GM12801 (cell line): ENCODE measurements around the gene PLPPR5.

Experiments used
- TF ChIP-seq, protein P1 (sequence below): IDR thresholded peaks from one replicate; pipeline ENCODE4 v1.5.1; 2011; ENCODE audit warnings: control low read depth; ENCODE audit not compliant: insufficient read length; ENCODE audit errors: extremely low read depth

Gene PLPPR5

DNA sequence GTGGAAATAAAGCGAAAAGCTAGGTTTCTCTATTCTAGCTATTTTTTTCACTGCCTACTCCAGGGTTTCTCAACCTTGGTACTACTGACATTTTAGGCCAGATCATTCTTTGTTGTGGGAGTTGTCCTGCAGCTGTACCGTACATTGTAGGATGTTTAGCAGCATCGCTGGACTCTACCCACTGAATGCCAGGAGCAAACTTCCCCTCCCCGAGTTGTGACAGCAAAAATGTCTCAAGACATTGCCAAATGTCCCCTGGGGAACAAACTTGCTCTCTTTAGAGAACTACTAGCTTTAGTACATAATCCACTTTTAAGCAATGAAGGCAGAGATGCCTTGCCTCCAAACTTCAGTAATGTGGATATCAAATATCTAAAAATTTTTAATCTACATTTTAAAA is 122.8 kb downstream of the PLPPR5 start:
- TF ChIP-seq, protein P1, sequence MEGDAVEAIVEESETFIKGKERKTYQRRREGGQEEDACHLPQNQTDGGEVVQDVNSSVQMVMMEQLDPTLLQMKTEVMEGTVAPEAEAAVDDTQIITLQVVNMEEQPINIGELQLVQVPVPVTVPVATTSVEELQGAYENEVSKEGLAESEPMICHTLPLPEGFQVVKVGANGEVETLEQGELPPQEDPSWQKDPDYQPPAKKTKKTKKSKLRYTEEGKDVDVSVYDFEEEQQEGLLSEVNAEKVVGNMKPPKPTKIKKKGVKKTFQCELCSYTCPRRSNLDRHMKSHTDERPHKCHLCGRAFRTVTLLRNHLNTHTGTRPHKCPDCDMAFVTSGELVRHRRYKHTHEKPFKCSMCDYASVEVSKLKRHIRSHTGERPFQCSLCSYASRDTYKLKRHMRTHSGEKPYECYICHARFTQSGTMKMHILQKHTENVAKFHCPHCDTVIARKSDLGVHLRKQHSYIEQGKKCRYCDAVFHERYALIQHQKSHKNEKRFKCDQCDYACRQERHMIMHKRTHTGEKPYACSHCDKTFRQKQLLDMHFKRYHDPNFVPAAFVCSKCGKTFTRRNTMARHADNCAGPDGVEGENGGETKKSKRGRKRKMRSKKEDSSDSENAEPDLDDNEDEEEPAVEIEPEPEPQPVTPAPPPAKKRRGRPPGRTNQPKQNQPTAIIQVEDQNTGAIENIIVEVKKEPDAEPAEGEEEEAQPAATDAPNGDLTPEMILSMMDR, result no peak

DNA sequence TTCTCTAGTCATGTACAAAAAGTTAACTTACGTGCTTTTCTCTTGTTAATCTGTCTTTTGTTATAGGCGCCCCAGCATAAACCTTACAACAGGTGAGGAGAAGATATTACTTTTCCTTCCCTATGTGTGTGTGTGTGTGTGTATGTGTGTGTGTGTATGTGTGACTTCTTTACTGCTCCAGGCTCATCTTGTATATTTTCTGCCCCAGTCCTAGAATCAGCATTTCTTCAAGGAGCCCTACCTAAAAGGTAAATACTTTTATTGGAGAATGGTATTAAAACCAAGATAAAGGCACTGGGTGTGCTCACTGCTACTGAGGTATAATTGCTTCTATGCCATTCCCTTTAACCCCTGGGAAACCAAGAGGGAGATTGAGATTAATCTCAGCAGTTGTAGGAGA is 129.8 kb downstream of the PLPPR5 start:
- TF ChIP-seq, protein P1, result no peak

DNA sequence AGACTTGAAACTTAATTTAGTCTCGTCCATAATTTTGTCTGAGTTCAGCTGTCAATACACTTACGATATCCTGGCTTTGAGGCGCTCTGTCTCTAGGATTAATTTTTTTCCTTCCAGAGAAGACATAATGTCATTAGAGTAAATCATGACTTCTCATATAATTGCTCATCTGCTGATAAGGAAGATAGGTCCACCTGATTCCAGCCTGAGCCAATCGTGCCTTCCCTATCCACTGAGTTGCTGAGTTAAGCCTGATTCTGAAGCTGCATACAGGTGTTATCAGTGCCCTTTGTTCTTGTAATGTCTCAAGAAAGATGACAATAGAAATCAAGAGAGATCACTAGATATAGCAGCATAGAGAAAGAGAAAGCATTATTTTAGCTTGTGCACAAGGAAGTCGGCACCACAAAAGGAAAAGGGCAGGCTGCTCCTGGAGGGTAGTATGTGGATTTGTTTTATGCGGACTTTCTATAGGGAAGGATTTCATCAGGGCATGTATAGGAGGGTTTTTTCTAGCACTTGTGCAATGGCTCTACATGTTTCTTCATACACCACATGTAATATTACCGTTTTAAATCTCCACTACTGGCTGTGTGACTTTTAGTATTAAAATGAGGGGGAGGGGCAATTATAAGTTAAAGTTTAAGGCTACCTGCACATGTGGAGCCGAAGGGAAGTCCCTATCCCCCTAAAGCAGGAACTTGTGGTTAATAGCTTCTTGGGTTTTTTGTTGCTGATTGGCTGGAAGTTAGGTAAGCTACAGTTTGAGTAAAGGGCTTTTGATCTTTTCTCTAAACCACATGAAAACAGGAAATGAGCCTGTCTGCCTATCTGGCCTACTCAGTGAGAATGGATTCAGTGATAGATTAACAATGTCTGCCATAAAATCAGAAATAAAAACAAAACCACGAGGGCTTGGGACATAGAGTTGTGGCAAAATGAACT is 133.4 kb downstream of the PLPPR5 start:
- TF ChIP-seq, protein P1, result no peak

DNA sequence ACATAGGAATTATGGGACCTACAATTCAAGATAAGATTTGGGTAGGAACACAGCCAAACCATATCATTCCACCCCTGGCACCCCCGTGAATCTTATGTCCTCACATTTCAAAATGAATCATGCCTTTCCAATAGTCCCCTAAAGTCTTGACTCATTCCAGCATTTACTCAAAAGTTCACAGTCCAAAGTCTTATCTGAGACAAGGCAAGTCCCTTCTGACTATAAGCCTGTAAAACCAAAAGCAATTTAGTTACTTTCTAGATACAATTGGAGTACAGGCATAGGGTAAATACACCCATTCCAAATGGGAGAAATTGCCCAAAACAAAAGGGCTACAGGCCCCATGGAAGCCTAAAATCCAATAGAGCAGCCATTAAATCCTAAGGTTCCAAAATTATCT is 138.9 kb downstream of the PLPPR5 start:
- TF ChIP-seq, protein P1, result no peak

DNA sequence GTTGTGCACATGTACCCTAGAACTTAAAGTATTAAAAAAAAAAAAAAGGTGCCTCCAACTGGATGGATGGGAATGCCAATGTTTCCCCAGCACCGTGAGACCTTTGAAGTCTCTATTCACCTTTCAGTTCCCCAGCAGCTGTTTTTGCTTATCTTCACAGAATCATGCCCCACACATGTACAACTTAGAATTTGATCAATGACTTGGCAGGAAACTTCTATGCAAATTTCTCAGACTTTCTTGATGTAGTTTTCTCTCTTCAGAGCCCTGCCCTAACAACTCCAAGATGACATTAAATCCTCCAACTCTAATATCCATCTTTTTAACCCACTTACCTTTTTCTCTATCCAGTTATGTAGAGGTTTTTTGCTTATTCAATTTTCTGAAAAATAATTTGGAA is 144.3 kb downstream of the PLPPR5 start:
- TF ChIP-seq, protein P1, result no peak

DNA sequence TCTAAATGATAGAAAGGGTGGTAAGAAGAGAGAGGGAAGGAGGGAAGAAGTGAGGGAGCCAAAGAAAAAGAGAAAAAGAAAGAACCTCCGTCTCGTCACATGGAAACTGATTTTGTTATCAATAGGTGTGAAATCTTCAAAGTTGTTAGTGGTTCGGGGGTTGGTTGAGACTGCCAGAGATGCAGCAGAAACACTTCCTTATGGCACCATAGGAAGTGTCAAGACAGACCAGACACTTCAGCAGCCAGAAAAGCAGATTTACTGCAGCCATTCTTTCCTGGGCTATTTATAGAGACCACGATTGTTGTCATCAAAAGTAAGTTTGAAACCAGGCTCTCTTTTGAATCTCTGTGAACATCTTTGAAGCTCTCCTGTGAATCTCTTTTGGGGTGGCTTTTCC is 150.5 kb downstream of the PLPPR5 start:
- TF ChIP-seq, protein P1, result no peak

DNA sequence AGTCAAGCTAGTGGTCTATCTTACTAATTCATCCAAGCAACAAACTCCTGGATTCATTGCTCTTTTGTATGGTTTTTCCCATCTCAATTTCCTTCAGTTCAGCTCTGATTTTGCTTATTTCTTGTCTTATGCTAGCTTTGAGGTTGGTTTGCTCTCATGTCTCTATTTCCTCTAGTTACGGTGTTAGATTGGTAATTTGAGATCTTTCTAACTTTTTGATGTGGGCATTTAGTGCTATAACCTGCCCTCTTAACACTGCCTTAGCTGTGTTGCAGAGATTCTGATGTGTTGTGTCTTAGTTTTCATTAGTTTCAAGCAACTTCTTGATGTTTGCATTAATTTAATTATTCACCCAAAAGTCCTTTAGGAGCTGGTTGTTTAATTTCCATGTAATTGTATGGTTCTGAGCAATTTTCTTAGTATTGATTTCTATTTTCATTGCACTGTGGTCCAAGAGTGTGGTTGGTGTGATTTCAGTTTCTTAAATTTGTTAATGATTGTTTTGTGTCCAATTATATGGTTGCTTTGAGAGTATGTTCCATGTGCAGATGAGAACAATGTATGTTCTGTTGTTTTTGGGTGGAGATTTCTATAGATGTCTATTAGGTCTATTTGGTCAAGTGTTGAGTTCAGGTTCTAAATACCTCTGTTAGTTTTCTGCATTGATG is 154.6 kb downstream of the PLPPR5 start:
- TF ChIP-seq, protein P1, result no peak
